ENCODE data around the gene LXN. TPM values are rescaled to one million over a fixed set of nuclear protein-coding genes. Genes with fewer than 3 reads are reported as not detected.

LXN gene
- total RNA-seq, 1 donor from 2014 or later: 27.2 TPM

DNA sequence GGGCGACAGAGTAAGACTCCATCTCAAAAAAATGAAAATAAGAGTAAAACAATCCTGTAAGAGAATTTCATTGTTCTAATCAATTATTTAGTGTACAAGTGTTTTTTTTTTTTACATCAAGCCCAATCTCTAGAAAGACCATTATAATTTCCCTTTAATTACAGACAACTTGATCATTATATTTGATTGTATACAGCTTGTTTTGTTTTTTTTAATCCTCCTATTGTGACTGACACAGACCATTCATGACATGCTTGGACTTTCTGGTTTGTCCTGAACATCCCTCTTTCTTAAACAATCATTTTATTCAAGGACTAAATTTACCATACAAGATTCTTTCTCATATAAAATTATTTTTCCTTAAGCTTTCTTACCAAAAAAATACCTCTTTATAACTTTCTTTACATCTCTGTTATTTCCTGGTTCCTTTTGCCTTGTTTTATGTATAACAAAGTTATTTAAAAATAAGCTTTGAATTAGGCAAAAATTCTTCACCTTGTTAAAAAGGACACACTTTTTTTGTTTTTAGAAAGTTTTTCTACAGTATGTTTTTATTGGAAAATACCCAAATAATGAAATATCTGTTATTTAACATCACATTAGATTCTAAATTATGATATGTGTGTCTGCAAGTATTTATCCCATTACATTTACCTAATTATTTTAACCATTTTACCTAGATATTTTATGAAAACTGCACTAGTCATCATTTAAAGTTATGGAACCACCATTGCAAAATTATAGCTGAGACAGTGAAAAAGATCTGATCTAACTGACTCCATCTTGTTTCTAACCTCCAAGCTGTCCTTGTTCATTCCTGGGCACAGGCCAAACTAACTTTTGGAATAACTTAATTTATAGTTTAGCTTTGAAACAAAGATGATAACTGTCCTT lies 54.2 kb downstream of the LXN start:
- Mint-ChIP-seq H3K27me3 (ENCODE audit: low read depth) (no peaks in the 10 kb centered on the region), H3K4me3 (ENCODE audit: low read depth) (no peak overlapping the region), H3K9me3 (peaks cover 14% of the 10 kb centered on the region), H3K4me1 (ENCODE audit: low read depth) (no peaks in the 10 kb centered on the region), H3K36me3 (ENCODE audit: low read depth) (no peaks in the 10 kb centered on the region), H3K27ac (no peak overlapping the region)
- intact Hi-C loops (cut with micrococcal nuclease): no loop called here
- no peak for DNase-seq (ENCODE audit: low spot score)

Other genes with a start within 250 kb of the LXN start
- 2.2 and 3.4 TPM in 2 replicates for gene MLF1, start 101.5 kb downstream of the LXN start, total RNA-seq
- gene GFM1, start 28.1 kb downstream of the LXN start, total RNA-seq: 59.1 and 60.9 TPM in 2 replicates
- 0.21 and 0.64 TPM in 2 replicates for gene RARRES1, start 59.8 kb upstream of the LXN start, total RNA-seq
- gene MFSD1, start 129.4 kb upstream of the LXN start, total RNA-seq: 20.2 and 24.1 TPM in 2 replicates

Measured in activated T-helper 2 cell treated with anti-CD3 and anti-CD28 coated beads, Interferon-gamma antibody, Interleukin-2, Interleukin-4, amounts not matched to agents 10 μg/mL and 5 μg/mL and 100 μg/mL, durations not matched to agents 14 hours and 24 hours and 36 hours (primary cell).